ENCODE data around the gene LIN37. TPM values are rescaled to one million over a fixed set of nuclear protein-coding genes. Genes with fewer than 3 reads are reported as not detected.

Gene LIN37
- total and polyA plus RNA-seq, 2 of the 13 experiments (the other 11 are each of a cell fraction or from before 2014, with no cell fraction given), result 6.3 to 8.7 TPM

GRCh38 chr19:35715981-35716800 is 32.2 kb upstream of the LIN37 start (continued):
- TF ChIP-seq REST (IDR thresholded peaks at IDR 0.05; ENCODE audit: borderline replicate concordance in 1 of 2, low read depth in 1 of 2, low read length in 2 of 2) (no peak), ZNF713 (CRISPR knock-in tag; IDR thresholded peaks at IDR 0.05) (peak; percentile 31; the same call in 1 of the 2 replicates), JUND (CRISPR knock-in tag; IDR thresholded peaks at IDR 0.05) (0 out of 2 replicates have a peak, but pooled peaks have one; percentile 27), ZNF704 (CRISPR knock-in tag; IDR thresholded peaks at IDR 0.05; ENCODE audit: borderline replicate concordance) (no peak), POLR2A (IDR thresholded peaks at IDR 0.05; ENCODE audit: insufficient read depth in 1 of 2, low read depth in 2 of 2, low read length in 2 of 2) (peak in 1 of 2 experiments; percentile 64; a peak in 2 of 4 replicates), ZBTB7A (CRISPR knock-in tag; IDR thresholded peaks at IDR 0.05) (peak; percentile 43; the same call in 1 of the 2 replicates), ZNF407 (CRISPR knock-in tag; IDR thresholded peaks at IDR 0.05; ENCODE audit: not compliant biosample characterization) (no peak), ZNF205 (CRISPR knock-in tag; IDR thresholded peaks at IDR 0.05) (0 out of 2 replicates have a peak, but pooled peaks have one; percentile 50), ZFP90 (CRISPR knock-in tag; IDR thresholded peaks at IDR 0.05; ENCODE audit: borderline replicate concordance) (0 out of 2 replicates have a peak, but pooled peaks have one; percentile 50), LCORL (IDR thresholded peaks at IDR 0.05) (no peak), LCORL (CRISPR knock-in tag; IDR thresholded peaks at IDR 0.05) (peak; percentile 32; the same call in 1 of the 2 replicates), ZNF839 (CRISPR knock-in tag; IDR thresholded peaks at IDR 0.05; ENCODE audit: borderline replicate concordance) (no peak), E2F5 (CRISPR knock-in tag; conservative IDR thresholded peaks at IDR 0.05) (peak; percentile 52; the same call in 1 of the 2 replicates)
